Stomach (tissue), 9 donors: ENCODE data around the gene LANCL1. TPM values are rescaled to one million over a fixed set of nuclear protein-coding genes. Genes with fewer than 3 reads are reported as not detected.

ENCODE experiments used
- DNase-seq, 2 donors: peaks; one replicate each; pipeline versions ENCODE4 v3.0.0 to v3.0.0-alpha.2; 2013 to 2019
- H3K27ac ChIP-seq, 5 donors: fragments of 200-600 bp in 4 of 5; sonication (generic) in 4 of 5; one replicate each; pipeline ENCODE4 v1.5.1; 2013 to 2019; ENCODE audit warnings: mild to moderate bottlenecking in 1 of 5, moderate library complexity in 1 of 5
- H3K27me3 ChIP-seq, 3 donors: fragments of 200-600 bp; sonication (generic); one replicate each; pipeline ENCODE4 v1.5.1; 2017 to 2019; ENCODE audit warnings: mixed run types in 1 of 3
- H3K36me3 ChIP-seq, 4 donors: fragments of 200-600 bp; sonication (generic); 1 replicate in 3 of 4; 2 replicates in 1 of 4; pipeline ENCODE4 v1.5.1; 2016 to 2019
- H3K4me1 ChIP-seq, 4 donors: fragments of 200-600 bp; sonication (generic); one replicate each; pipeline ENCODE4 v1.5.1; 2016 to 2019
- H3K4me3 ChIP-seq, 4 donors: fragments of 200-600 bp; sonication (generic) in 3 of 4; one replicate each; pipeline ENCODE4 v1.5.1; 2016 to 2019; ENCODE audit warnings: mild to moderate bottlenecking in 1 of 4
- H3K9me3 ChIP-seq, 4 donors: fragments of 200-600 bp; sonication (generic); one replicate each; pipeline ENCODE4 v1.5.1; 2016 to 2019
- CTCF ChIP-seq, 7 experiments: fragments of 450-650 bp in 4 of 7; fragments of 200-600 bp in 3 of 7; sonication (generic) in 3 of 7; IDR thresholded peaks; one replicate each; pipeline ENCODE4 v1.5.1; 2016 to 2019; ENCODE audit warnings: antibody characterized with exemption in 7 of 7, control low read depth in 2 of 7, mild to moderate bottlenecking in 1 of 7
- EP300 ChIP-seq: sonication (generic); formaldehyde crosslinking; IDR thresholded peaks from one replicate; pipeline ENCODE4 v1.6.1; 2017; ENCODE audit warnings: antibody characterized with exemption
- POLR2A ChIP-seq, 4 donors: fragments of 450-650 bp; IDR thresholded peaks; one replicate each; pipeline ENCODE4 v1.6.1; 2016; ENCODE audit warnings: antibody characterized with exemption in 4 of 4, control low read depth in 2 of 4, mild to moderate bottlenecking in 1 of 4, moderate library complexity in 1 of 4
- POLR2AphosphoS5 ChIP-seq, 3 donors: sonication (generic); formaldehyde crosslinking; IDR thresholded peaks; one replicate each; pipeline ENCODE4 v1.6.1; 2016; ENCODE audit warnings: antibody characterized with exemption in 3 of 3
- WGBS, 5 donors: extraction: QIAGEN DNeasy Blood & Tissue Kit in 3 of 5; methylation state at CpG; one replicate each; pipeline versions ENCODE4 v1.1.5 to v1.1.7; 2013 to 2018; 5-methylcytosine and 5-hydroxymethylcytosine counted together
- intact Hi-C: fragments of 100-400 bp; cut with DNase I; formaldehyde crosslinking; loops from one replicate; pipeline ENCODE4 v1.15.1; 2023; ENCODE audit warnings: low total_unique reads
- polyA plus RNA-seq, 3 donors: library from polyadenylated mRNA; stranded (reverse); fragments of 200-250 nt; gene quantifications; one replicate each; pipeline ENCODE4 v1.2.3, GENCODE V29; 2013
- total RNA-seq, 5 donors: library from RNA; depleted of rRNA; stranded (reverse); fragments of >200 nt; gene quantifications; one replicate each; pipeline versions ENCODE4 v1.1.0 to v1.2.3, GENCODE V29; 2014 to 2016
- donor health status: healthy with polysubstance abuse.
- donor health status: Bipolar disorder and iron deficiency.
- donor health status: healthy.

LANCL1 gene
- total and polyA plus RNA-seq, 8 donors: 0.87 to 49.6 (median 19.8) TPM

- DNase-seq: peak in 1 of 2 donors; percentile 22
- H3K4me3 ChIP-seq: peak overlapping the region in 3 of 4 donors; percentile 68 to 85 (median 73)
- intact Hi-C loops: no loop called here
- H3K9me3 ChIP-seq: no peaks in the 10 kb centered on the region
- H3K27me3 ChIP-seq: no peaks in the 10 kb centered on the region
- WGBS, 5 donors: 76 to 87% (median 84%) methylated on average over 3 of the region's 3 CpGs
- H3K36me3 ChIP-seq: peaks cover 0 to 8% (median 6%) of the 10 kb centered on the region in 4 donors
- TF ChIP-seq CTCF (IDR thresholded peaks at IDR 0.05) (no peak), POLR2A (IDR thresholded peaks at IDR 0.05) (no peak), POLR2AphosphoS5 (IDR thresholded peaks at IDR 0.05) (no peak), EP300 (no peak)
- H3K4me1 ChIP-seq: peaks cover 7 to 32% (median 22%) of the 10 kb centered on the region in 4 donors
- peak overlapping the region in 2 of 5 donors; percentile 87 to 88 for H3K27ac ChIP-seq
These were observed 937 bp upstream of the LANCL1 start for GRCh38 chr2:210477496-210477895.

GRCh38 chr2:210475706-210476105 lies 853 bp downstream of the LANCL1 start:
- peak overlapping the region in 2 of 5 donors; percentile 80 to 88 for H3K27ac ChIP-seq
- WGBS, 5 donors: 19 to 28% (median 20%) methylated on average over 6 of the region's 6 CpGs
- H3K27me3 ChIP-seq: no peaks in the 10 kb centered on the region
- peaks cover 7 to 32% (median 22%) of the 10 kb centered on the region in 4 donors for H3K4me1 ChIP-seq
- no peaks in the 10 kb centered on the region for H3K9me3 ChIP-seq
- intact Hi-C loops: no loop called here
- peak overlapping the region; percentile 68 to 85 (median 76) for H3K4me3 ChIP-seq
- peaks cover 9 to 22% (median 18%) of the 10 kb centered on the region in 4 donors for H3K36me3 ChIP-seq
- peak in 1 of 2 donors; percentile 13 for DNase-seq
- TF ChIP-seq POLR2AphosphoS5 (IDR thresholded peaks at IDR 0.05) (no peak), EP300 (no peak), CTCF (IDR thresholded peaks at IDR 0.05) (no peak), POLR2A (IDR thresholded peaks at IDR 0.05) (no peak)

- no peak for TF ChIP-seq EP300
- no peak for TF ChIP-seq CTCF (IDR thresholded peaks at IDR 0.05)
- TF ChIP-seq POLR2AphosphoS5 (IDR thresholded peaks at IDR 0.05): no peak
- TF ChIP-seq POLR2A (IDR thresholded peaks at IDR 0.05): no peak
- Histone ChIP-seq H3K4me3 (no peak overlapping the region), H3K36me3 (peaks cover 9 to 31% (median 27%) of the 10 kb centered on the region in 4 donors), H3K4me1 (peaks cover 7 to 32% (median 22%) of the 10 kb centered on the region in 4 donors), H3K27me3 (no peaks in the 10 kb centered on the region), H3K27ac (no peak overlapping the region), H3K9me3 (no peaks in the 10 kb centered on the region)
- WGBS, 5 donors: 76 to 100% (median 86%) methylated on average over 1 of the region's 1 CpG
- intact Hi-C loops: no loop called here
- DNase-seq: no peak
These were observed 1.8 kb downstream of the LANCL1 start for GRCh38 chr2:210474776-210475175.

GRCh38 chr2:210461401-210461800 lies 15.2 kb downstream of the LANCL1 start:
- DNase-seq: no peak
- intact Hi-C loops: no loop called here
- Histone ChIP-seq H3K4me1 (no peaks in the 10 kb centered on the region), H3K9me3 (no peaks in the 10 kb centered on the region), H3K36me3 (peaks cover 6 to 71% (median 52%) of the 10 kb centered on the region in 4 donors), H3K27ac (no peak overlapping the region), H3K4me3 (no peak overlapping the region), H3K27me3 (no peaks in the 10 kb centered on the region)
- WGBS, 5 donors: 56 to 71% (median 64%) methylated on average over 2 of the region's 2 CpGs
- TF ChIP-seq POLR2A (IDR thresholded peaks at IDR 0.05) (no peak), CTCF (IDR thresholded peaks at IDR 0.05) (no peak), POLR2AphosphoS5 (IDR thresholded peaks at IDR 0.05) (no peak), EP300 (no peak)
